ENCODE results near the gene PTPN21.

The PTPN21 gene

DNA sequence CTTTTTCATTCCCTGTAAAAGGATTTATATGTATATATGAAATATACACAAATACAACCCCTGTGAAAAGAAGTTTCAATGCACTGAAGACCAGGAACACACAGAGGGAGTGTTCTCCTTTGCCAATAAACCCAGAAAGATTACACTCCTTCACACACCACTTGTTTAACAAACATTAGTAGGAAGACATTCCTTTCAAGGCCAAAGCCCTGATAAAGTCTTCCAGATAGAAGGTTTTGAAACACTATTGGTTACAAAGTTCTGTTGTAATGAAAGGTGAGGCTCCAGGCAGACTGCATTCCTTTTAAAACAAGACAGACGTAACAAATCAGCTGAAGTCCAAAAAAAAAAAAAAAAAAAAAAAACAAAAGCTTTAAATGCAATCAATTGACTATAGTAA lies 81.0 kb downstream of the PTPN21 start:
- no peak overlapping the region for H3K4me3 ChIP-seq (ENCODE audit: low read depth, low read length)

DNA sequence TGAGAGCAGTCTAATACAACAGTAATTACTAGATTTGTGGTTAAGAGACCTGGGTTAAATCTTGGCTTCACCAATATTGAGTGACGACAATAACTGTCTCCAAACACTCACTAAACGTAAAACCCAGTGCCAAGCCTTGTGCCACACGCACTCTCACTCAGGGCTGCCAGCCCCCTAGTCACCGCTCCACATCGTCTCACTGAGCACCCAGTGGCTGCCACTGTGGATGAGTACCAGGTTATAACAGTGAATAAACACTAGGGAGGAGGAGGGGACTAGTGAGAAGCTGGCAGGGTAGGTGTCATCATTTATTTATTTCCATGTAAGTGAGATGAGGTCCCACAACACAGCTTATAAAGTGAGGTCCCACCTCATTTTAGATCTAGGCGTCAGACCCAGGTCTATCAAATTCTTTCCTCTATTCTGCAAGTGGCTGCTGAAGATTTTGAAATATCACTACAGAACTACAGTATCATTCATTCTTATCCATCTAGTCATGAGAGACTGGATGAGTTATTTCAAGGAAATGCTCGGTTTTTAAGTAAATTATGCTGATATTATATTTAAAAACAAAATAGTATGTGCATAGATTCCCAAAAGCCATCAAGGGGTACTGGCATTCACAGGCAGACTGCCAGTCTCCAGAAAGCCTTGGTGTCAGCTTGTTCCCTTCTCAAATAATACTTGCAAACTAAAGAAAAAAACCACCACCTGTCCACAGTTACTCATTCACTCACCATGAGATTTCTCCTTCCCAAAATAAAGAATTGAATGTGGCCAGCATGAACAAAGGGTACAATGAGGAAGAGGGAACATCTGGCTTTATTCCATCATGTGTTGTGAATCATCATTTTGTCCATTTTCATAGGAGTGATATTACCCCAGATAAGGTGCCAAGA lies 84.0 kb downstream of the PTPN21 start:
- no peak overlapping the region for H3K4me3 ChIP-seq (ENCODE audit: low read depth, low read length)

DNA sequence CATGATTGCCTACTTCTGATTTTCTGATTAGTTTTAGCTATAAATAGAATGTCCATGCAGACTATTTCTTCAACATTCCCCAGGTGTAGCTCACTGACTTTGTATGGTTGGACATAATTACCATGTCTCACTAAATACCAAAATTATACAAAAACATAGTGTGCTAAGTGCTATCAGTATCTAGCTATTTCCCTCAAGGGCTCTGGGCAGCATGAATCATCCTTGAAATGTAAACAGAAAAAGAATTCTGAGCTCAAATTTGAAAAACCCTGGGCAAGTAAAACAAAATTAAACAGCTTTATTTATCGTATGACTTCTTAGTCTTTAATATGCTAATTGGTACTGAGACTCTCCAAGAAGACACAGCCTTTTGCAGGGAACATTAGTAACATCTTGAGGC lies 86.4 kb downstream of the PTPN21 start:
- no peak overlapping the region for H3K4me3 ChIP-seq (ENCODE audit: low read depth, low read length)

DNA sequence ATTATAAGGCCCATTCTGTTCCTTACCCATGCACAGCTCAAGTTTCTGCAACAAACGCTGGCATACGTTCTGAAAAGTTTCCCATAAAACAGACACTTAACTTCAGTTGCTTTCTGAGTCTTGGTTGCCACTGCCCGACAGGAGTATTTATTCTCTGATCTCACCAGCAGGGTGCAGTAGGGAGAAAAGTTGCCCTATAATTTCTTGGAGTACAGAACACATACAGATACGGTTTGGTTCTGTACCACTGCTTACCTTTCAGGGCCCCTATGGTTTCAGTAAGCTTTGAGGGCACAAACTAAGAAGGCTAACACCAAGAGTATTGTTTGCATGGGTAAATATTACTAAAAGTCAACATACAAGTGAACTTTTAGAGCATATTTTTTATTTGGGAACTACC lies 91.5 kb downstream of the PTPN21 start:
- H3K4me3 ChIP-seq (ENCODE audit: low read depth, low read length): no peak overlapping the region

DNA sequence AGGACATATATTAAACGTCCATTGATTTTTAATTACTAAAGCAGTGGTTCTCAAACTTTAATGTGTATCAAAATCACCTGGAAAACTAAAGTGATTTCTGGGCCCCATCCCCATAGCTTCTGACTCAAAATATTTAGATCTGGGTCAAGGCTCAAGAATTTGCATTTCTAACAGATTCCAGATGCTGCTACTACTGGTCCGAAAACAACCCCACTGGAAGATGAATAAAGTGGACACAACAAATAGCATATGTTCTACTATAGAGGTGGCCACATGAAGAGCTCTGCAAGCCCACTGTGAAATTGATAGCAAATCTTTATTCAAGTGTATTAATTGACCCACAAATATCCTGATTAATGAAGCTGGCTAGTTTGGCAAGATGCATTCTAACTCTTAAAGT lies 99.9 kb downstream of the PTPN21 start:
- no peak overlapping the region for H3K4me3 ChIP-seq (ENCODE audit: low read depth, low read length)

DNA sequence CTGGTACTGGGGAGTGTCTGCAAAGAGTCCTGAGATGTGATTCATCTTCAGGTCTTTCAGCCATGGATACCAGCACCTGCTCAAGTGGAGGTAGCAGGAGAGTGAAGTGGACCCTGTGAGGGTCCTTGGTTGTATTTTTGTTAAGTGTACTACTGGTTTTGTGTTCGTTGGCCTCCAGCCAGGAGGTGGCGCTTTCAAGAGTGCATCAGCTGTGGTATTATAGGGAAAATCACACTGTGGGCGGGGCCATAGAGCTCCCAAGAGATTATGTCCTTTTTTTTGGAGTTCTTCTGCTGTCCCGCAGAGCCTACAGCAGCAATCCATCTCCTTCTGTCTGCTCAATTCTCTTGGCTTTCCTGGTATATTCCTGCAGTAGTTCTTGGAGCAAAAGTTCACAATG lies 102.6 kb downstream of the PTPN21 start:
- no peak overlapping the region for H3K4me3 ChIP-seq (ENCODE audit: low read depth, low read length)

DNA sequence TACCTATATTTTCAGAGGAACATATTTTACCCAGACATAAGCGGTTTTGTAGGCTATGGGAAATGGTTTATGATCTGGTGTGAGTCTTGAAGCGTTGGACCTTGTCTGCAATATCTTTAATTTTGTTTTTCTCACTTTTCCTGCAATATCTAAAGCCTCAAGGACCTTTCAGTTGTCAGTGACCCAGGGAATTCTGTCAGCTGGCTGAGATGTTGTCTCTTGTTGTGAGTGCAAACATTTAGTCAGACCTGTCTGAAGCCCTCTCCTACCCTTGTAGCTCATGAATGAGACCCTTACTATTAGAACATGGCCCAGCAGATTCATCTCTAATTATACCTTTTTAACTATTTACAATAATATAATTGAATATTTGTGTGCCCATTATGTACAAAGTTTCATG lies 115.7 kb downstream of the PTPN21 start:
- H3K4me3 ChIP-seq (ENCODE audit: low read depth, low read length): no peak overlapping the region

DNA sequence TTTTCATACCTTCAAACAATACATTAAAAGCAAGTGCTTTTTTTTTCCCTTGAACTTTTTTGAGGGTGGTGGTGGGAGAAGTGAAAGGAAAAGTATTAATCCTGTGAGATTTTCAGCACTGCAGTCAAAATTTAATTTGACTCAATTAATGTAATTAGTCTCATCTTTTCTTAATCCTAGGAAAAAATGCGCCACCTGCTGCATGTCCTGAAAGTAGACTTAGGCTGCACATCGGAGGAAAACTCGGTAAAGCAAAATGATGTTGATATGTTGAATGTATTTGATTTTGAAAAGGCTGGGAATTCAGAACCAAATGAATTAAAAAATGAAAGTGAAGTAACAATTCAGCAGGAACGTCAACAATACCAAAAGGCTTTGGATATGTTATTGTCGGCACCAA lies 117.1 kb downstream of the PTPN21 start:
- H3K4me3 ChIP-seq (ENCODE audit: low read depth, low read length): no peak overlapping the region

DNA sequence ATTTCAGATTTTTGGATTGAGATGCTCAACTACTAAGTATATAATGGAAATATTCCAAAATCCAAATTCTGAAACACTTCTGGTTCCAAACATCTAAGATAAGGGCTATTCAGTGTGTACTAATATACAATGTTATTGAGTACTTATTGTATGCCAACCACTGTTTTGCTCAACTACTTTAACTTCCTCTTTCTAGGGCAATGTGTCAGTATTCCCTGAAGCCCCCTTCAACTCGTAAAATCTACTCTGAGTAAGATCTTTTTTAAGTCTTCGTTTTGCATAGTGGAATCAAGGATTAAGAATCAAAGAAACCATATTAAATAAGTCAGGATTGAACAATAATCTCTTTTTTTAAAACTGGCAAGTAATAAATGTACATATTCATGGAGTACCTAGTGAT lies 123.8 kb downstream of the PTPN21 start:
- no peak overlapping the region for H3K4me3 ChIP-seq (ENCODE audit: low read depth, low read length)

DNA sequence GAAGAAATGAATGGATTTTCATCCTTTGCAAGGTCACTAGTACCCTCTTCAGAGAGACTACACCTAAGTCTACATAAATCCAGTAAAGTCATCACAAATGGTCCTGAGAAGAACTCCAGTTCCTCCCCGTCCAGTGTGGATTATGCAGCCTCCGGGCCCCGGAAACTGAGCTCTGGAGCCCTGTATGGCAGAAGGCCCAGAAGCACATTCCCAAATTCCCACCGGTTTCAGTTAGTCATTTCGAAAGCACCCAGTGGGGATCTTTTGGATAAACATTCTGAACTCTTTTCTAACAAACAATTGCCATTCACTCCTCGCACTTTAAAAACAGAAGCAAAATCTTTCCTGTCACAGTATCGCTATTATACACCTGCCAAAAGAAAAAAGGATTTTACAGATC lies 128.5 kb downstream of the PTPN21 start:
- H3K4me3 ChIP-seq (ENCODE audit: low read depth, low read length): no peak overlapping the region

DNA sequence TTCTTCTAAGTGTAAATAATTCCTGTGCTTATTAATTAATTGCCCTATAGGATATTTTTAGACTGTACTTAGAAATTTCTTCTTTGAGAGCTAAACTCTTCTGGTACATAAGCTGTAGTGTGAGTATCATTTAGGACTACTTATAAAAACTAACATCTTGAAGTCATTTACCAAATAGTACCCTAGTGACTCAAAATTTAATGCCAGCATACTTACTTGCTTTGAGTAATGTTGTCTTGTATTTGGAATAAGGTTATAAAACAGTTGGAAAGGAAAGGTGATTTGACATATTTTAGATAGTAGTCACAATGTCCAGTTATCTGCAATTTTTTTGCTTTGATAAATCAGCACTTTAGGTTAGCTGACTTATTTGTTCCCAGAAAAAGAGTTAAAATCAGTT lies 130.2 kb downstream of the PTPN21 start:
- H3K4me3 ChIP-seq (ENCODE audit: low read depth, low read length): no peak overlapping the region

DNA sequence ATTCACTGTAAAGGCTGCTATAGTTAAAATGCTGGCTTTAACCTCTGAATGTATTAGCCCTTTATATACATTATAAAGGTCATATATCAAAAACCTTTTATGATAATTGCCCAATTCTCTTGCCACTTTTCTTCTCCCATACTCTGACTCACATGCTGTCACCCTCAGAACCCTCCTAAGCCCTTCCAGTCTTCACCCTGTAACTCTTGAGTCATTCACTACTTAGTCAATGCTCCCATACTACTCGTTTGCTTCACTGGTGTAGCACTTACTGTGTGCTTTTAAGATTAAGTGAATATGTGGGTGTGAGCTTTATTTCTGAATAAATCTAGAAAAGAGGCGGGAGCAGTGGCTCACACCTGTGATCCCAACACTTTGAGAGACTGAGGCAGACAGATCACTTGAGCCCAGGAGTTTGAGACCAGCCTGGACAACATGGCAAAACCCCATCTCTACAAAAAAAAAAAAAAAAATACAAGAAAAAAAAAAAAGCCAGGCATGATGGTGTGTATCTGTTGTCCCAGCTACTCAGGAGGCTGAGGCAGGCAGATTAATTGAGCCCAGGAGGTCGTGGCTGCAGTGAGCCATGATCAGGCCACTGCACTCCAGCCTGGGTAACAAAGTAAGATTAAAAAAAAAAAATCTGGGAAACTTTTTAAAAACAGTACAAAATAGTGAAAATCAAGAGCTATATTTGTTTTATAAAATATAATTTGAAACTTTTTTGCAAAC lies 131.7 kb downstream of the PTPN21 start:
- H3K4me3 ChIP-seq (ENCODE audit: low read depth, low read length): no peak overlapping the region

DNA sequence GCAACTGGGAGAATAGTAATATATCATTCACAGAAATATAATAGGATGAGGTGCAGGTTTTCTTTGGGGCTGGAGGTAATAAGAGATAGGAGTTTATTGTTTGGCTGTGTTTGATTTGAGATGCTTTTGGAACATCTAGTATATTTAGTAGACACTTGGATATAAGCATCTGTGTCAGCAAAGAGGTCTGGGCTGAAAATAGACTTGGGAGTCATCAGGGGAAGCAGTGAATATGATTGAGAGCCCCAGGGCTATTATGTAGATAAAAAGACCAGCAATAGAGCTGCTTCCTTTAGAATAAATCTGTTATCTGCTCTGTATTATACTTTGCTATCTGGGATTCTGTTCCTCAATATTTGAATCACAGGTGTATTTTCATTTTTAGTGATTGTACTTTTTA lies 132.8 kb downstream of the PTPN21 start:
- H3K4me3 ChIP-seq (ENCODE audit: low read depth, low read length): no peak overlapping the region

DNA sequence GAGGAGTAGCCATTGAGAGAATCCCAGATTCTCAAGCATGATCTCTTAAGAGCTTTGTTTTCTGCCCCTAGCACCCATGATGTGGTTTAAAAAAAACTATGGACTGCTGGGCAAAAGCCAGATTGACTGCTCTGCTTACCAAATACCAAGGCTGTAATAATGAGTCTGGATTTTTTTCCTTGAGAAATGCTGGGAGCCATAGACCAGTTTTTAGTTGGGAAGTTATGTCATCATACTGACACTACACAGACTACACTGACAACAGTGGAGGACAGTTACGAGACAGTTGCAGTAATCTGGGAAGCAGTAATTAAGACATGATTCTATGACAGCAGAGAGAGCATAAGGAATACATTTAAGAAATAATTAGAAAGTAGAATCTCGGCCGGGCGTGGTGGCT lies 133.5 kb downstream of the PTPN21 start:
- H3K4me3 ChIP-seq (ENCODE audit: low read depth, low read length): no peak overlapping the region

DNA sequence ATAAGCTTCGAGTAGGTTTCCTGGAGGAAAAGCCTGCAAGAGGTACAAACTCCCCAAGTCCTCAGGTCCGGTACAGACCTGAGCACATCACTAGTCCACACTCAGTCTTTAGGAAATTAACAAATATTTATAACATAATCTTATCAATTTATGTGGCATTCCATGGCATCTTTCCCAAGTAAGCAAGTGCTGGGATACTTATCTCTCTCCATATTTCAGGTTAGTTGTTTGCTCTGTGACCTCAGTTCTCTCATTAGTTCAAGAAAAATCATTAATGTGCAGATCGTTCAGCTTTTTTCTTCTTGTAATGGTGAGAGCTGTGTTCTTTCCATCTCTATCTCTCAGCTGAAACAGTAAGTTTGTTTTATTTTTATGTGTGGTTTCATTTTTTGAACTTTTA lies 134.6 kb downstream of the PTPN21 start:
- no peak overlapping the region for H3K4me3 ChIP-seq (ENCODE audit: low read depth, low read length)

DNA sequence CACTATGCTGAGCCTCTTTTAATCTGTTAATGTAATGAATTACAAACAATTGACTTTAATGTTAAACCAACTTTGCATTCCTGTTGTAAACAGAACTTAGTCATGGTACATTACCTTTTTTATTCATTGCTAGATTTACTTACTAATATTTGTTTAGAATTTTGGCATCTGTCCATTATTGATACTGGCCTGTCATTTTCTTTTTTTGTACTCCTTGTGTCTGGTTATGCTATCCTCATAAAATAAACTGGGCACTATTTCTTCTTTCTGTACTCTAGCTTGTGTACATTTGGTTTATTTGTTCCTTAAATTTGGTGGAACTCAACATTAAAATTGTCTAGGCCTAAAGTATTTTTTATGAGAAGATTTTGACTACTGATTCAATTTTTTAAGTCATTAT lies 137.2 kb downstream of the PTPN21 start:
- no peak overlapping the region for H3K4me3 ChIP-seq (ENCODE audit: low read depth, low read length)
